ENCODE data around the gene MCOLN3. TPM values are rescaled to one million over a fixed set of nuclear protein-coding genes. Genes with fewer than 3 reads are reported as not detected.
"Not testable (repeated sequence)": the region's sequence is repeated elsewhere in the genome, so short reads cannot be mapped to it uniquely, and the experiment has no call there.

The MCOLN3 gene
- polyA plus RNA-seq, 3 donors, result 7.0 to 9.4 (median 7.5) TPM

GRCh38 chr1:85054664-85055063 lies 6.4 kb upstream of the MCOLN3 start:
- no peak for DNase-seq (ENCODE audit: low read depth in 3 of 3, low spot score in 2 of 3)

DNA sequence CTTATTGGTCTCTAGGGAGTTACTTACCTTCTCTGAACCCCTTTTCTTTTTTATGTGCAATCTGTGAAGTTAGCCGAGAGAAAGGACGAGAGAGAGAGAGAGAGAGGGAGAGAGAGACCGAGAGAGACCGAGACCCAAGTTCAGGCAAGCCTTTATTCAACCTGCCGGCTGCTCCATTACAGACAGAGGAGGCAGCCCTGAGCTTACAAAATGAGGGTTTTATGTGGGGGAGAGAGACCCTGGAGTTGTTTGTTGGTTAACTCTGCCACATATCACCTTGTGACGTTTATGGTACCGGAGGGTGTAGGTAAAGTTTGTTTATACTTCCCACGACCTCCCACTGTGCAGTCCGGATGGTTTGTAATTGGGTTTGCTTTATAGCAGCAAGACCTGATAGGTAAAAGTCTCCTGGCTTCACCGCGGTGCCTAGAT lies 1.5 kb upstream of the MCOLN3 start:
- DNase-seq (ENCODE audit: low read depth in 3 of 3, low spot score in 2 of 3), result no peak

GRCh38 chr1:85047472-85048295 lies 616 bp downstream of the MCOLN3 start:
- DNase-seq (ENCODE audit: low read depth in 3 of 3, low spot score in 2 of 3), result peak in 1 of 3 donors; percentile 18

DNA sequence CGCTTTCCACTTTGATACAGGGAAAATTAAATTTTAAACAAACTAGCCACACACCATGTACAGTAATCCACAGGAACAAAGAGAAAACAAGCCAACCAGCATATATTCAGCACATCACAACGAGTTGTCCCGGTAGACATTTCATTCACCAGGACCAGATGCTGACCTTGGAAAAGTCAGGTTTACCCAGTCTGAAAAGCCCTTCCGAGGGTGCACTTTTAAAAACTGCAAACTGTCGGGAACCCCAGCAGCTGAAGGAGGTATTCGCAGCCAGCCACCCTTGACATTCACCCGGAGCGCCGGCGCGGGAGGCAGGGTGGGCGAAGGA lies 1.2 kb downstream of the MCOLN3 start:
- DNase-seq (ENCODE audit: low read depth in 3 of 3, low spot score in 2 of 3), result peak in 1 of 3 donors; percentile 10

DNA sequence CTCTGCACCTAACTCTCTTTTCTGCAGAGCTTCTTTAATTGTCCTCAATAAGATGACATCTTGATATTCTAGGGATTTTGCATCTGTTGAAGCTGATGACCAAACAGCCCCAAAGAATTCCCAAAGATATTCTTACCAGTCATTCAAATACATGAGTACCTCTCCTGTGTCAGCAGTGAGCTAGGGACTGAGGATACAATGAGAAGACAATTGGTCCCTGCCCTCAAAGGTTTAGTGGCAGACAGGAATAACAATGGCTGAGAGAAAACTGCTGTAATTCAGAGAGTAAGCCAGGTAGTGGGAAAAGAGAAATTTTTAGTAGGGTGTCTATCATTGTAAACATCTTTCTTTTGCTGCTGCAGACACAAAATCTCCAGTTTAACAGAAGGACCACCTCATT lies 5.9 kb downstream of the MCOLN3 start:
- DNase-seq (ENCODE audit: low read depth in 3 of 3, low spot score in 2 of 3), result no peak

- no peak for DNase-seq (ENCODE audit: low read depth in 3 of 3, low spot score in 2 of 3)
Measured at GRCh38 chr1:85041793-85042192, 6.5 kb downstream of the MCOLN3 start.

GRCh38 chr1:85033221-85033620 lies 15.1 kb downstream of the MCOLN3 start:
- no peak for DNase-seq (ENCODE audit: low read depth in 3 of 3, low spot score in 2 of 3)

DNA sequence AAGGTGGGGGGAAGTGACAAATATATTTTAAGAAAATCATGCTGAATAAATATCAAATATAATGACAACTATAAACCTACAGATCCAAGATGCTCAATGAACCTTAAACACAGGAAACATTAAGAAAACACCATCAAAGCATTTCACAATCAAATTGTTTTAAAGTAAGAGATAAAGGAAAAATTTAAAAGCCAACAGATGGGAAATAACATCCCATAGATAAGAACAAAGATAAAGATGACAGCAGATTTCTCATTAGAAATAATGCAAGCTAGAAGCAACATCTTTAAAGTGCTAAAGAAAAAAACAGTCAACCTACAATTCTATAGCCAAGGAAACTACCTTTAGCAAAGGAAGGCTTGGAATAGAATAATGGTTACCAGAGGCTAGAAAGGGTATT lies 17.8 kb downstream of the MCOLN3 start:
- no peak for DNase-seq (ENCODE audit: low read depth in 3 of 3, low spot score in 2 of 3)

DNA sequence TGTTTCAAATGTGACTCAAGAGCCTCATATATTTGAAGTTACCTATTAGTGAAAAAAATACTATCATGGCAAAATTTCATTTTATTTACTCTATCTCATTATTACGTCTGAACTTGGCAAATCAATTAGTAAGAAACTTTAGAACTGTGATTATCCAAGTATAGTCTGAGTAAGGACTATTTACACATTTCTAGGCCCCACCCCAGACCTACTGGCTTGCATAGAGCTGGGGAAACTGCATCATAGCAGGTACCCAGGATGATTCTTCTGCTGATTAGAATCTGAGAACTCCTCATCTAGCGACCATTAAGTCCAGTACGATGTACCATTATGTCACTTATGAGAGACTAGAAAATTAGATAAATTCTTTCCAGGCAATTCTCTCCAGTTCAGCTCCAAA lies 20.1 kb downstream of the MCOLN3 start:
- no peak for DNase-seq (ENCODE audit: low read depth in 3 of 3, low spot score in 2 of 3)

DNA sequence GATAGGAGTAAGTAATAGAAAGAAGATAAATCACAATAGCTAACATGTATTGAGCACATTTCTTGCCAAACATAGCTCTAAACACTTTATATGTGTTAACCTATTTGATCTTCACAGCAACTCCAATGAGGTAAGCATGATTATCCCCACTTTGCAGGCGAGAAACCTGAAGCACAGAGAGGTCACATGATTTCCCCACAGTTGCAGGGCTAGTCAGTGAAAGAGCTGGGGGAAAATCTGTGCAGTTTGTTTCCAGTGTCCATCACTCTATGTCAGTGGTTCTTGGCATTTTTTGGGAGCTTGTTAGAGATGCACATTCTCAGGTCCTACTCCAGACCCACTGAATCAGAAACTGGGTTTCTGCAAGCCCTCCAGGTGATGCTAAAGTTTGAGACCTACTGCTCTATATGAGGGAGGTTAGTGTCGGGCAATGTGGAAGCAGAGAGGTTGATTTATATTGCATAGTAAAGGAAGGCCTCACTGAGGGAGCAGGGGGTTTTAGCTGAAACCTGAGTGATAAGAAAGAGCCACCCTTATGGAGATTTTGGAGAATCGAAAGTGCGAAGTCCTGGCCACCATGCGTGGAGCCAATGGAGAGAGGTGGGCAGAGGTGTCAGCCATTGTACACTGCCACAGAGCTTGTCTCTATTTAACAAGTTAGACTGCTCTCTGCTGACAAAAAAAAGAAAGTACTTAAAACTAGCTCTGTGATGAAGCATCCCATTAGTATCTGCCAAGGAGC lies 20.9 kb downstream of the MCOLN3 start:
- DNase-seq (ENCODE audit: low read depth in 3 of 3, low spot score in 2 of 3), result no peak

GRCh38 chr1:85025940-85026339 lies 22.4 kb downstream of the MCOLN3 start:
- no peak for DNase-seq (ENCODE audit: low read depth in 3 of 3, low spot score in 2 of 3)

GRCh38 chr1:85024736-85025135 lies 23.6 kb downstream of the MCOLN3 start:
- no peak for DNase-seq (ENCODE audit: low read depth in 3 of 3, low spot score in 2 of 3)

GRCh38 chr1:85022700-85023099 lies 25.6 kb downstream of the MCOLN3 start:
- no peak for DNase-seq (ENCODE audit: low read depth in 3 of 3, low spot score in 2 of 3)

- DNase-seq (ENCODE audit: low read depth in 3 of 3, low spot score in 2 of 3), result no peak
Measured at GRCh38 chr1:85019994-85020393, 28.3 kb downstream of the MCOLN3 start.

DNA sequence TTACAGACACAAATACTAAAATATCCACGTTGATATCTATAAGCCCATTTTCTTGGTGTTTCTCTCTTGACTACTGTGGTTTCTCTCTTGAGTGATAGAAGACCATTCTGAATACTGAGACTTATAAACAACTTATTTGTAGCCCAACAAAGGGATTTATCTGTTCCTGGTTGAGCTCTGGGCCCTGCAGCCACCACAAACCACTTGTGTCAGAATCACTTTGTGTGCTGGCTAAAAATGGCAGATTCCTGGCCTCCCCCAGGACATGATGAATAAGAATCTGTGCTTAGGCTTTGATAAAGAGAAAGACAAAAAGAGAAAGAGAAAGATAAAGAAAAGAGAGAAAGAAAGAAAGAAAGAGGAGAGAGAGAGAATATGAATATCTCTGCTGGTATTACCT lies 32.5 kb downstream of the MCOLN3 start:
- DNase-seq (ENCODE audit: low read depth in 3 of 3, low spot score in 2 of 3), result no peak

- DNase-seq (ENCODE audit: low read depth in 3 of 3, low spot score in 2 of 3), result not testable (repeated sequence)
Measured at GRCh38 chr1:85005641-85006040, 42.7 kb downstream of the MCOLN3 start.

GRCh38 chr1:85001742-85002141 lies 46.6 kb downstream of the MCOLN3 start:
- DNase-seq (ENCODE audit: low read depth in 3 of 3, low spot score in 2 of 3), result no peak

DNA sequence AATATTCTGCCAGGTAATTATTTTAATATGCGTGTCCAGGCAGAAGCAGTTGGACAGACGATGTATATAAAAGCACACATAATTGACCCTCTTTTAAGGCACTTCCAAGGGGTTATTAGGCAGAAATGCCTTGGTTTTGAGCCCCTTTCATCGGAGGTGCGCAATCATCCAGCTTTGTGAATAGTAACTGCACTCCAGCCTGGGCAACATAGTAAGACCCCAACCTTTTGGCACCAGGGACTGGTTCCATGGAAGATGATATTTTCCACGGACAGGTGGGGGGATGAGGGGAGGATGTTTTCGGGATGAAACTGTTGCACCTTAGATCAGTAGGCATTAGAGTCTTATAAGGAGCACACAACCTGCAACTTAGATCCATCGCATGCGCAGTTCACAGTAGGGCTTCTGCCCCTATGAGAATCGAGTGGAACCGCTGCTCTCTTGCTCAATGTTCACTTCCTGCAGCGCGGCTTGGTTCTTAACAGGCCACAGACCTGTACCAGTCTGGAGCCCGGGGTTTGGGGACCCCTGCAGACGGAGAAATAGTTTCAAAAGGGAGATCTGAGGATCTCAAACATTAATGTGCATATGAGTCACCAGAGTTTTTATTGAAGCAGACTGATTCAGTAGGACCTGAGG lies 49.5 kb downstream of the MCOLN3 start:
- DNase-seq (ENCODE audit: low read depth in 3 of 3, low spot score in 2 of 3), result no peak

- no peak for DNase-seq (ENCODE audit: low read depth in 3 of 3, low spot score in 2 of 3)
Measured at GRCh38 chr1:84997667-84998600, 50.4 kb downstream of the MCOLN3 start.

DNA sequence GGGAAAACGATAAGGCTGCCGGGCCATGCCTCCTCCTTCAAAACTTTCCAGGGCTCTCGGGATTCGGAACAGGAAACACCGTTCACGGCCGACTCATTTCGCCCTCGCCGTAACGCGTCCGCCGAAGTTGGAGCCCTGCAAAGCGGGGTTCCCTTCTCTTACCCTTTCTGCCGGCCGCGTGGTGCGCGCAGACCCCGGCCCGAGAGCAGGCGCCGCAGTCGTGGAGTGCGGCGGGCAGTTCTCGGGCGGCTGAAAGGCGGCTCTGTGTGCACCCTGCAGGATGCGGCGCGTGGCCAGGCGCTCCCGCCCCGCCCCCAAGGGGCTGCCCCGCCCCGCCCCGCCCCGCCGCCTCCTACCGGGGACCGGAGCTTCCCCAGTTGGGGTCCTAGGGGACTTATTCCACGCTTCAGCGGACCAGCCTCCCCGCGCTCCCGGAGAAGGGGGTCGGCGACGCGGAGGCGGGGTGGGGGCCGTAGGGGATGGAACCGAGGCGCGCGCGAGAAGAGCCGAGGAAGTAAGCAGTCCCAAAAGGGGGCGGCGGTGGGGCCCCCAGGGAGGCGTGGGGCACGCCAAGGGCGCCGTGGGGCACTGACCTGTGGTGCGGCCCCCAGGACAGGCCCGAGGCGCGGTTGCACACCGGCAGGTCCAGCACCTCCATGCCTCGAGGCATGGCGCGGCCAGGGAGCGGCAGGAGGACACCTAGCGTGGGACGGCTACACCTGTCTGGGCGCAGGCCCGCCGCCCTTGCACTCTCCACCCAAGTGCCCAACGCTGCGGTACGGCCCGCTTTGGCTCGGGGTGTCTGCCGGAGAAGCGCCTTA lies 51.2 kb downstream of the MCOLN3 start, which contains the start of gene MCOLN2:
TSS of gene MCOLN2 (minus strand) at position 268 of the 821 bp plus-strand sequence. CDS start at position 27, 241 bp downstream.
- peak in 1 of 3 donors; percentile 26 for DNase-seq (ENCODE audit: low read depth in 3 of 3, low spot score in 2 of 3)
